HG02943 (cell line): ENCODE measurements around the gene FARS2.

Experiments used
- ATAC-seq: cut with Tn5 transposase; IDR thresholded peaks from one replicate; pipeline ENCODE4 v1.9.1; 2021; ENCODE audit warnings: mild to moderate bottlenecking, low read depth, moderate library complexity; ENCODE audit not compliant: unreplicated experiment

FARS2 gene

DNA sequence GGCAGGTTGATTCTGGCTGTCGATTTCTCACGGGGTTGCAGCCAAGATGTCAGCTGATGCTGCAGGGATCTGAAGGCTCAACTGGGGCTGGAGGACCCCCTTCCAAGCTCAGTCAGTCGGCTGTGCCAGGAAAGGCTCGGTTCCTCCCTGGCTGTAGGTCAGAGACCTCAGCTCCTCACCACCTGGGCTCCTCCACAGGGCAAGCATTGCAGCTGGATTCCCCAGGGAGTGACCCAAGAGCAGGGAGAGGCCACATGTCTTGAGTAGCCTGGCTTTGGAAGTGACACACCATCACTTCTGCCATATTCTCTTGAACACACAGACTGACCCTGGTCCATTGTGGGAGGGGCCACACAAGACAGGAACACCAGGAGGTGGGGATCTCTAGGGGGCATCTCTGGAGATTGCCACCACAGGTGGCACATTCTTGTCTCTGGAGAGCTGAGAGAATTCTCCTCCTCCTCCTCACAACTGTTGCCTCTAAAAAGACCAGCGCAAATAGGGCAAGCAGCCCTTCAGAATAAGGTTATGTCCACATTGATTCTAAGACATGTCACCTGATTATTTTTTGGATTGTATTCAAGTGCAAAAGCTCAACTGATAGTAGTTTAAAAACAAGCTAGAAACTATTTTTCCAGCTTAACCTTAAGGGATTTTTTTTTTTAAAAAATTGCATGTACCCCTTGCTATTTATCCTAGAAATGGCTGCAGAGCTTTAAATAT is 474.9 kb downstream of the FARS2 start:
- ATAC-seq: no peak

DNA sequence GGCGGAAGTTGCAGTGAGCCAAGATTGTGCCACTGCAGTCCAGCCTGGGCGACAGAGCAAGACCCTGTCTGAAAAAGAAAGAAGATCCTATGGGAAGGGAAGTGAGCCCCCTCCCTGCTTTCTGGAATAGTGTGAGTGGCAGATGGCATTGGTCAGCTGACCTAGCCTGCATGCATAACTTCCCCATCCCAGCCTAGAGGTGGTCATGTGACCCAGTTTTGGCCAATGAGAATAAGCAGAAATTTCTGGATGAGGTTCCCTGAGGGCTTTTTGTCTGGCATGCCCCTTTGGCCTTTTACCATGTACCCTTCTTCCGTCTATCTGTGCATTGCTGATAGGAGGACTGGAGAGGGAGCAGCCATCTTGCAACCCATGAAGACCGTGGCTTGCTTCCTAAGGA is 476.1 kb downstream of the FARS2 start:
- ATAC-seq: no peak

DNA sequence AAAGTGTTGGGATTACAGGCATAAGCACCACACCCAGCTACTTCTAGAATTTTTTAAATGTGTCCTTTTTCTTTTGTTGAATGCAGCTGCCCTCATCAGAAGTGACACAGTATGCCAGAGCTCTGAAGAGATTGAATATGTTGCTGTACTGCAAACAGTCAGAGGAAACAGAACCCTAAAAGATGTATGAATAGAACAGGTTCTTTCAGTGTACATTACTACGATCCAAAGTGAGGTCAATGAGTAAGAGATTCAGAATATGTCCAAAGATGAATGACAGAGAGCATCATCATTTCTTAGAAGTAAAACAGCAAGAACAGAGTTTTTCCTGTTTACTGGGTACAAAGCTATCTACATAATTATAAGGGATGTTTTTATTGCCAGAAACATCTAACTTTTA is 476.9 kb downstream of the FARS2 start:
- no peak for ATAC-seq

DNA sequence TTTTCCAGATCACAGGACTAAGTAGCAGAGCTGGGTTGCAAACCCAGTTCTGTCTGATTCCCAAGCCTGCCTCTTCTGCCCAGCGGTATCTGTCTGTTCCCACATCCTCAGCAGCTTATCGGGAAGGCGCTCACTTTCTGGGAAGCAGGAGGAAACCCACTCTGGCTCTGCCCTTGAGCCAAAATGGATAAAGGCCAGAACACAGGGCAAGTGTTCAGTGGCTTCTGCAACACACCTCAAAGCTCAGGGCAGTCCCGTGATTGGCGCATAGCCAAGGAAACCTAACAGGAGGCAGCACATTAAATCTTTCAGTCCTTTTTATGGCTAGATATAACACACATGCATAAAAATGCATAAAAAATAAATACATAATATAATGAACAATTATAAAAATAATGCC is 483.2 kb downstream of the FARS2 start:
- no peak for ATAC-seq

- no peak for ATAC-seq
Measured at GRCh38 chr6:5745081-5745480, 483.8 kb downstream of the FARS2 start.

GRCh38 chr6:5746053-5746758 is 484.9 kb downstream of the FARS2 start:
- ATAC-seq: no peak

DNA sequence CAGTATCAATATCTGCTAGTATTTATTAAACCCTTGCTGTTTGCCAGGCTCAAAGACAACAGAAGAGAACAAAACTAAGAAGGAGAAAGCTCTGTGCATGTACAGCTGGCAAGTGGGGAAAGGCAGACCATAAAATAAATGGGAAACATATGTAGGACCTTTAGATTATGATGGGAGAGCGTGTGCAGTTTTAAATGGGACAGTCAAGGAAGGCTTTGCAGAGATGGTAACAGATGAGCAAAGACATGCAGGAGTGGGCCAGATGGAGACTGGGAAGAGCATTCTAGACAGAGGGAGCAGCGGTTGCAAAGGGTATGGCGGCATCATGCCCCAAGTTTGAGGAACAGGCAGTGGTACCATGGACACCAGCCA is 485.4 kb downstream of the FARS2 start:
- no peak for ATAC-seq

DNA sequence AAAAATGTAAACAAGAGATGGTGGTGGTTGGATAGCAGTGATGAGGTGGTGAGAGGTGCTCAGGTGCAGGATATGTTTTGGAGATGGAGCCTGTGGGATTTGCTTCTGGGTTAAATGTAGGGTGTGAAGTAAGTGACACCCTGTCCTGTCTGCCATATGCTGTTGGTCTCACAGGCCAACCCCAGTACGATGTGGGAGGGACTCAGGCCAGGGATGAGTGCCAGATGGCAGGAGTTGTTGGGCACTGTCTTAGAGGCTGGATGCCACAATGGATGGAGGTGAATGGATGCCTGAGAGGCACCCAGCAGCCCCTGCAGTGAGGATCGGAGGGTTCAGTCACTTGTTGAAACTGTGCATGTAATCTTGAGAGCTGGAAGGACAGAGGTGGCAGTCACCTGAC is 486.1 kb downstream of the FARS2 start:
- ATAC-seq: no peak

GRCh38 chr6:5749016-5749650 is 487.8 kb downstream of the FARS2 start:
- no peak for ATAC-seq

DNA sequence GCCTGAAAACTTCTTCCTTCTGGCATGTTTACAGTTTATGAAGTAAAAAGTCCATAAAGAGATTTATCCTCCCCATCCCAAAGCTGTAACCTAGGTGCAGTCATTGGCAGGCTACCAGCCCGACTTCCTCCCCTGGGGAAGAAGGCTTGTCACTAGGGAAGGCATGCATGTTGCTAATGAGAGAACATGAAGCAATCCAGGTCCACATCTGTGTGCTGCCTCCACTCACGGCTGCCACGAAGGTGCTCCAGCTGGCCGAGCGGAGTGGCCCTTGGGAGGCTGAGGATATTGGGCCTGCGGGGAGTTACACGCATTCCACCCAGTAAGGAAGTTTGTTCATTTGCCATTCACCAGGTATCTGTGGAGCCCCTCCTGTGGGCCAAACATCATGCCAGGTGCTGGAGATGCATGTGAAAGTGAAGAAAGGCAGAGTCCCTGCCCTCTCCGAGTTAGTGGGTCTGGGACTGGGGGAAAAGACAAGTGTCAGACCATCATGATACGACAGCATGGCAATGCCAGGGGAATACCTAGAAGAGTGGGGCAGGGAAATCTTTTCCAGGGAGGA is 488.4 kb downstream of the FARS2 start:
- no peak for ATAC-seq

DNA sequence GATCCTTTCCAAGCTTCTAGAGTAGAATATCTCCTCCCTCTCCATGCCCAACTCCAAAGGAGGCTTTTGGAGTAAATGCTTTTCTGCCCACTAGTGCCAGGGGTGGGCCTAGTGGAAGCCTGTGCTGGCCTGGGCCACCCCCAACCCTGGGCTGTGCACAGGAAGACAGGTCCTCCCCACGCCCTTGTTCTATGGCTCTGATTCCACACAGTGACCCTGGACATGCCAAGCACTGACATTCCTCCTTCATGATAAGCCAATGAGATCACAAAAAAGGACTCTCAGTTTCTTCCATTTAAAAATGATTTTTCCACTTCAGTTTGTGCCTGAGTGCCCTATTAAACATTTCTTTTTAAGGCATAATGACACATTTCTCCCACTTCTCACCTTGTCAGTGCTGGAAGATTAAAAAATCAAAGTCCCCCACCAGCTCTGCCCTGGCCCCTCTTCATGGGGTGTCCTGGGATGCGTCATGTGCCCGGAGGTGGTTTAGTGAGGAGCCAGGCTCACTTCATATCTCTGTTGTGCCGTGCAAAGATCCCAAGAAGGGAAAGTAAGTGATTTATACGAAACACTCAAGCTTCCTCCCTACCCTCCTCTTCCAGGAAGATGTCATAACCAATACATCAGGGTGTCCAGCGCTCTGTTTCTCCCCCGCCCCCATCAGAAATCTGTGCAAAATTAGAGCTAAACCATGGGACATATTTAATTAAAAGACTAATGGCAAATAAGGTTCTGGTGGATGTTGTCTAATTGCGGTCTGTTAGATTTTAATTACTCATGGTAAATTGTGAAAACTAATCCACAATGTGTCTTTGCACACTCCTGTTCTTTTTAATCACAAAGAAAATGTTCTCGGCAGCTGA is 490.4 kb downstream of the FARS2 start:
- ATAC-seq: no peak

GRCh38 chr6:5752391-5752680 is 491.0 kb downstream of the FARS2 start:
- ATAC-seq: no peak

DNA sequence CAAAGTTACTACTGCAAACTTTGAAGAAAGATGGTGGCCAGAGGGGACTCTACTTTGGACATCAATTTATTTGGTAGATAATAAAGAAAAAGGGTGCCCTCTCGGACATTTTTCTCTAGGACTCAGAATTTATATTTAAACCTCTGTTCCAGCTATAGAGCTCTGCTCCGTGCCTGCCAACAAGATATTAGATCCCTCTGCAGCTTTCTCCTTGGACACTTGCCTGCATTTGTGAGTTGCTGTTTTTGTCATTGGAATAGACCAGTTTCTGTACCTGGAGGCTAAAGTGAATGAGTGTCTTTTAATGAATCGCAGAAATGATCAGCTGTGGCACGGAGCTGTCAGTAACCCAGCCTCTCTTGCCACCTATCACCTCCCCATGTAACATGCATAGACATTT is 491.9 kb downstream of the FARS2 start:
- ATAC-seq: no peak

GRCh38 chr6:5754904-5755303 is 493.6 kb downstream of the FARS2 start:
- ATAC-seq: no peak

GRCh38 chr6:5759571-5759970 is 498.3 kb downstream of the FARS2 start:
- ATAC-seq: no peak

- no peak for ATAC-seq
Measured at GRCh38 chr6:5761370-5761769, 500.1 kb downstream of the FARS2 start.

- no peak for ATAC-seq
Measured at GRCh38 chr6:5762561-5762968, 501.3 kb downstream of the FARS2 start.

- no peak for ATAC-seq
Measured at GRCh38 chr6:5763407-5763806, 502.1 kb downstream of the FARS2 start.

GRCh38 chr6:5763871-5764270 is 502.6 kb downstream of the FARS2 start:
- ATAC-seq: no peak

GRCh38 chr6:5764401-5764955 is 503.2 kb downstream of the FARS2 start:
- no peak for ATAC-seq
